ENCODE data around the gene LYPD6B.

Gene LYPD6B

GRCh38 chr2:149160701-149161217 is 122.3 kb downstream of the LYPD6B start:
- no peaks in the 10 kb centered on the region for H3K27me3 ChIP-seq (ENCODE audit: control insufficient read depth, insufficient read depth, low read length)
- H3K9me3 ChIP-seq (ENCODE audit: control insufficient read depth, insufficient read depth, low read depth, low read length): peaks cover 5% of the 10 kb centered on the region; the same call in 1 of the 2 replicates
- H3K9ac ChIP-seq (ENCODE audit: low read length): no peak overlapping the region
- H3K36me3 ChIP-seq (ENCODE audit: control insufficient read depth, insufficient read depth, low read length): no peaks in the 10 kb centered on the region
- no peak overlapping the region for H3K4me3 ChIP-seq (ENCODE audit: low read depth, low read length)
- no peak overlapping the region; the same call in 1 of the 2 replicates for H3K27ac ChIP-seq (ENCODE audit: low read depth, low read length)
- H3K4me1 ChIP-seq (ENCODE audit: control insufficient read depth, insufficient read depth, low read length): peaks cover 30% of the 10 kb centered on the region; the same call in 1 of the 2 replicates

- H3K9ac ChIP-seq (ENCODE audit: low read length): no peak overlapping the region
- no peak overlapping the region for H3K27ac ChIP-seq (ENCODE audit: low read depth, low read length)
- peaks cover 5% of the 10 kb centered on the region; the same call in 1 of the 2 replicates for H3K9me3 ChIP-seq (ENCODE audit: control insufficient read depth, insufficient read depth, low read depth, low read length)
- no peak overlapping the region for H3K4me3 ChIP-seq (ENCODE audit: low read depth, low read length)
- H3K4me1 ChIP-seq (ENCODE audit: control insufficient read depth, insufficient read depth, low read length): peaks cover 34% of the 10 kb centered on the region; the same call in 1 of the 2 replicates
- H3K36me3 ChIP-seq (ENCODE audit: control insufficient read depth, insufficient read depth, low read length): no peaks in the 10 kb centered on the region
- H3K27me3 ChIP-seq (ENCODE audit: control insufficient read depth, insufficient read depth, low read length): no peaks in the 10 kb centered on the region
Observed at GRCh38 chr2:149161481-149162225, 123.2 kb downstream of the LYPD6B start.

GRCh38 chr2:149164296-149164695 is 125.8 kb downstream of the LYPD6B start:
- no peak overlapping the region for H3K27ac ChIP-seq (ENCODE audit: low read depth, low read length)
- no peaks in the 10 kb centered on the region for H3K36me3 ChIP-seq (ENCODE audit: control insufficient read depth, insufficient read depth, low read length)
- no peaks in the 10 kb centered on the region for H3K27me3 ChIP-seq (ENCODE audit: control insufficient read depth, insufficient read depth, low read length)
- peaks cover 5% of the 10 kb centered on the region; the same call in 1 of the 2 replicates for H3K9me3 ChIP-seq (ENCODE audit: control insufficient read depth, insufficient read depth, low read depth, low read length)
- H3K4me1 ChIP-seq (ENCODE audit: control insufficient read depth, insufficient read depth, low read length): peaks cover 38% of the 10 kb centered on the region; the same call in 1 of the 2 replicates
- H3K9ac ChIP-seq (ENCODE audit: low read length): no peak overlapping the region
- H3K4me3 ChIP-seq (ENCODE audit: low read depth, low read length): no peak overlapping the region

- peaks cover 43% of the 10 kb centered on the region; the same call in 1 of the 2 replicates for H3K4me1 ChIP-seq (ENCODE audit: control insufficient read depth, insufficient read depth, low read length)
- H3K27ac ChIP-seq (ENCODE audit: low read depth, low read length): no peak overlapping the region
- H3K27me3 ChIP-seq (ENCODE audit: control insufficient read depth, insufficient read depth, low read length): no peaks in the 10 kb centered on the region
- peaks cover 5% of the 10 kb centered on the region; the same call in 1 of the 2 replicates for H3K9me3 ChIP-seq (ENCODE audit: control insufficient read depth, insufficient read depth, low read depth, low read length)
- no peak overlapping the region for H3K4me3 ChIP-seq (ENCODE audit: low read depth, low read length)
- H3K9ac ChIP-seq (ENCODE audit: low read length): no peak overlapping the region
- H3K36me3 ChIP-seq (ENCODE audit: control insufficient read depth, insufficient read depth, low read length): no peaks in the 10 kb centered on the region
Observed at GRCh38 chr2:149164827-149165226, 126.3 kb downstream of the LYPD6B start.

GRCh38 chr2:149167001-149167780 is 128.7 kb downstream of the LYPD6B start:
- Histone ChIP-seq H3K4me3 (ENCODE audit: low read depth, low read length) (no peak overlapping the region), H3K4me1 (ENCODE audit: control insufficient read depth, insufficient read depth, low read length) (peaks cover 30% of the 10 kb centered on the region; the same call in 1 of the 2 replicates), H3K9me3 (ENCODE audit: control insufficient read depth, insufficient read depth, low read depth, low read length) (peaks cover 8% of the 10 kb centered on the region; the same call in 1 of the 2 replicates), H3K27me3 (ENCODE audit: control insufficient read depth, insufficient read depth, low read length) (no peaks in the 10 kb centered on the region), H3K9ac (ENCODE audit: low read length) (no peak overlapping the region), H3K36me3 (ENCODE audit: control insufficient read depth, insufficient read depth, low read length) (no peaks in the 10 kb centered on the region), H3K27ac (ENCODE audit: low read depth, low read length) (no peak overlapping the region)

GRCh38 chr2:149167941-149168340 is 129.4 kb downstream of the LYPD6B start:
- Histone ChIP-seq H3K9ac (ENCODE audit: low read length) (no peak overlapping the region), H3K36me3 (ENCODE audit: control insufficient read depth, insufficient read depth, low read length) (no peaks in the 10 kb centered on the region), H3K27ac (ENCODE audit: low read depth, low read length) (no peak overlapping the region), H3K27me3 (ENCODE audit: control insufficient read depth, insufficient read depth, low read length) (no peaks in the 10 kb centered on the region), H3K4me1 (ENCODE audit: control insufficient read depth, insufficient read depth, low read length) (peaks cover 29% of the 10 kb centered on the region; the same call in 1 of the 2 replicates), H3K4me3 (ENCODE audit: low read depth, low read length) (no peak overlapping the region), H3K9me3 (ENCODE audit: control insufficient read depth, insufficient read depth, low read depth, low read length) (peaks cover 13% of the 10 kb centered on the region; the same call in 1 of the 2 replicates)

- H3K4me3 ChIP-seq (ENCODE audit: low read depth, low read length): no peak overlapping the region
- H3K36me3 ChIP-seq (ENCODE audit: control insufficient read depth, insufficient read depth, low read length): no peaks in the 10 kb centered on the region
- H3K27ac ChIP-seq (ENCODE audit: low read depth, low read length): no peak overlapping the region
- H3K27me3 ChIP-seq (ENCODE audit: control insufficient read depth, insufficient read depth, low read length): no peaks in the 10 kb centered on the region
- no peak overlapping the region for H3K9ac ChIP-seq (ENCODE audit: low read length)
- peaks cover 21% of the 10 kb centered on the region; the same call in 1 of the 2 replicates for H3K4me1 ChIP-seq (ENCODE audit: control insufficient read depth, insufficient read depth, low read length)
- peaks cover 10% of the 10 kb centered on the region; the same call in 1 of the 2 replicates for H3K9me3 ChIP-seq (ENCODE audit: control insufficient read depth, insufficient read depth, low read depth, low read length)
Observed at GRCh38 chr2:149169656-149170055, 131.2 kb downstream of the LYPD6B start.

- Histone ChIP-seq H3K9ac (ENCODE audit: low read length) (no peak overlapping the region), H3K27ac (ENCODE audit: low read depth, low read length) (no peak overlapping the region), H3K4me1 (ENCODE audit: control insufficient read depth, insufficient read depth, low read length) (peaks cover 21% of the 10 kb centered on the region; the same call in 1 of the 2 replicates), H3K9me3 (ENCODE audit: control insufficient read depth, insufficient read depth, low read depth, low read length) (peaks cover 8% of the 10 kb centered on the region; the same call in 1 of the 2 replicates), H3K36me3 (ENCODE audit: control insufficient read depth, insufficient read depth, low read length) (no peaks in the 10 kb centered on the region), H3K27me3 (ENCODE audit: control insufficient read depth, insufficient read depth, low read length) (no peaks in the 10 kb centered on the region), H3K4me3 (ENCODE audit: low read depth, low read length) (no peak overlapping the region)
Observed at GRCh38 chr2:149170156-149170555, 131.7 kb downstream of the LYPD6B start.

- Histone ChIP-seq H3K9me3 (ENCODE audit: control insufficient read depth, insufficient read depth, low read depth, low read length) (peaks cover 8% of the 10 kb centered on the region; the same call in 1 of the 2 replicates), H3K36me3 (ENCODE audit: control insufficient read depth, insufficient read depth, low read length) (no peaks in the 10 kb centered on the region), H3K9ac (ENCODE audit: low read length) (no peak overlapping the region), H3K27me3 (ENCODE audit: control insufficient read depth, insufficient read depth, low read length) (no peaks in the 10 kb centered on the region), H3K27ac (ENCODE audit: low read depth, low read length) (no peak overlapping the region), H3K4me3 (ENCODE audit: low read depth, low read length) (no peak overlapping the region), H3K4me1 (ENCODE audit: control insufficient read depth, insufficient read depth, low read length) (peaks cover 21% of the 10 kb centered on the region; the same call in 1 of the 2 replicates)
Observed at GRCh38 chr2:149170911-149171310, 132.4 kb downstream of the LYPD6B start.

- no peaks in the 10 kb centered on the region for H3K27me3 ChIP-seq (ENCODE audit: control insufficient read depth, insufficient read depth, low read length)
- no peak overlapping the region for H3K27ac ChIP-seq (ENCODE audit: low read depth, low read length)
- H3K4me1 ChIP-seq (ENCODE audit: control insufficient read depth, insufficient read depth, low read length): peaks cover 11% of the 10 kb centered on the region; the same call in 1 of the 2 replicates
- no peak overlapping the region for H3K9ac ChIP-seq (ENCODE audit: low read length)
- no peak overlapping the region for H3K4me3 ChIP-seq (ENCODE audit: low read depth, low read length)
- no peaks in the 10 kb centered on the region for H3K36me3 ChIP-seq (ENCODE audit: control insufficient read depth, insufficient read depth, low read length)
- H3K9me3 ChIP-seq (ENCODE audit: control insufficient read depth, insufficient read depth, low read depth, low read length): peaks cover 8% of the 10 kb centered on the region; the same call in 1 of the 2 replicates
Observed at GRCh38 chr2:149173220-149173619, 134.7 kb downstream of the LYPD6B start.

Data from HUES6 (cell line).